Upper lobe of right lung (tissue), 1 donor: Measurements from ENCODE around the gene UBAC2. TPM values are rescaled to one million over a fixed set of nuclear protein-coding genes. Genes with fewer than 3 reads are reported as not detected.

ENCODE experiments used
- ATAC-seq: fragments of 200-7000 bp; cut with Tn5 transposase; one replicate; pipeline ENCODE4 v1.9.1; 2020; ENCODE audit warnings: mild to moderate bottlenecking, moderate library complexity
- DNase-seq: peaks from one replicate; pipeline ENCODE4 v3.0.0-alpha.2; 2020
- H3K27ac ChIP-seq: fragments of 200-600 bp; one replicate; pipeline ENCODE4 v1.8.0; 2022
- H3K27me3 ChIP-seq: fragments of 200-600 bp; one replicate; pipeline ENCODE4 v1.8.0; 2022; ENCODE audit warnings: mild to moderate bottlenecking
- H3K36me3 ChIP-seq: fragments of 200-600 bp; one replicate; pipeline ENCODE4 v1.8.0; 2022
- H3K4me1 ChIP-seq: fragments of 200-600 bp; one replicate; pipeline ENCODE4 v1.8.0; 2022
- H3K4me3 ChIP-seq: fragments of 200-600 bp; one replicate; pipeline ENCODE4 v1.8.0; 2022; ENCODE audit warnings: mild to moderate bottlenecking
- H3K9me3 ChIP-seq: fragments of 200-600 bp; one replicate; pipeline ENCODE4 v1.8.0; 2022
- CTCF ChIP-seq: fragments of 200-600 bp; IDR thresholded peaks from one replicate; pipeline ENCODE4 v1.8.0; 2022; ENCODE audit warnings: antibody characterized with exemption
- intact Hi-C: fragments of 100-400 bp; cut with DNase I; formaldehyde crosslinking; loops from one replicate; pipeline ENCODE4 v1.11.0; 2022
- microRNA-seq: library from miRNA; unstranded; fragments of <30 nt; microRNA quantifications from one replicate; pipeline ENCODE4 v1.2.0, GENCODE V29; 2020; ENCODE audit warnings: borderline microRNAs expressed
- total RNA-seq: library from RNA; stranded (reverse); fragmentation: NEBNext Ultra II Directional; extraction: Animal tissue kit (Norgen Biotek cat#: 25700); gene quantifications from one replicate; pipeline ENCODE4 v1.2.1, GENCODE V29; 2021
- donor health status: DM: no; HTN: yes; CAD: no; lungs with severe emphysema.

The UBAC2 gene
- total RNA-seq, 1 donor from 2014 or later, result 50.2 TPM

- no peak for TF ChIP-seq CTCF
- ATAC-seq, result peak; percentile 58
- intact Hi-C loops, result loop anchor here (10.0 kb wide), 1 partner anchor 158 kb away; no protein-coding TSS in a partner anchor
- no peaks in the 10 kb centered on the region for H3K27me3 ChIP-seq
- no peaks in the 10 kb centered on the region for H3K9me3 ChIP-seq
- peaks cover 17% of the 10 kb centered on the region for H3K4me1 ChIP-seq
- peak overlapping the region; percentile 12 for H3K4me3 ChIP-seq
- peak; percentile 76 for DNase-seq
- no peaks in the 10 kb centered on the region for H3K36me3 ChIP-seq
- peak overlapping the region; percentile 45 for H3K27ac ChIP-seq
Observed at GRCh38 chr13:99432609-99433542, 232.2 kb downstream of the UBAC2 start.

- H3K9me3 ChIP-seq, result no peaks in the 10 kb centered on the region
- no peak overlapping the region for H3K27ac ChIP-seq
- peaks cover 17% of the 10 kb centered on the region for H3K4me1 ChIP-seq
- no peak overlapping the region for H3K4me3 ChIP-seq
- intact Hi-C loops, result loop anchor here (10.0 kb wide), 1 partner anchor 159 kb away; no protein-coding TSS in a partner anchor
- TF ChIP-seq CTCF, result no peak
- ATAC-seq (no peak), DNase-seq (no peak)
- H3K36me3 ChIP-seq, result no peaks in the 10 kb centered on the region
- H3K27me3 ChIP-seq, result no peaks in the 10 kb centered on the region
Observed at GRCh38 chr13:99433543-99434075, 233.0 kb downstream of the UBAC2 start.

GRCh38 chr13:99434258-99434788, 233.7 kb downstream of the UBAC2 start:
- intact Hi-C loops, result loop anchor here (10.0 kb wide), 1 partner anchor 160 kb away; no protein-coding TSS in a partner anchor

GRCh38 chr13:99435116-99435515, 234.5 kb downstream of the UBAC2 start:
- DNase-seq, result no peak
- H3K36me3 ChIP-seq, result no peaks in the 10 kb centered on the region
- peaks cover 17% of the 10 kb centered on the region for H3K4me1 ChIP-seq
- TF ChIP-seq CTCF, result no peak
- no peak for ATAC-seq
- peaks cover 5% of the 10 kb centered on the region for H3K27me3 ChIP-seq
- no peaks in the 10 kb centered on the region for H3K9me3 ChIP-seq
- no peak overlapping the region for H3K27ac ChIP-seq
- no peak overlapping the region for H3K4me3 ChIP-seq
- intact Hi-C loops, result loop anchor here (5.0 to 10.0 kb wide), 2 partner anchors 160 to 258 kb away; no protein-coding TSS in a partner anchor

More at GRCh38 chr13:99434258-99434788, 233.7 kb downstream of the UBAC2 start:
- peaks cover 2% of the 10 kb centered on the region for H3K27me3 ChIP-seq
- peak overlapping the region; percentile 17 for H3K27ac ChIP-seq
- peaks cover 17% of the 10 kb centered on the region for H3K4me1 ChIP-seq
- no peak for ATAC-seq
- H3K36me3 ChIP-seq, result no peaks in the 10 kb centered on the region
- DNase-seq, result no peak
- no peak overlapping the region for H3K4me3 ChIP-seq
- no peak for TF ChIP-seq CTCF
- no peaks in the 10 kb centered on the region for H3K9me3 ChIP-seq

DNA sequence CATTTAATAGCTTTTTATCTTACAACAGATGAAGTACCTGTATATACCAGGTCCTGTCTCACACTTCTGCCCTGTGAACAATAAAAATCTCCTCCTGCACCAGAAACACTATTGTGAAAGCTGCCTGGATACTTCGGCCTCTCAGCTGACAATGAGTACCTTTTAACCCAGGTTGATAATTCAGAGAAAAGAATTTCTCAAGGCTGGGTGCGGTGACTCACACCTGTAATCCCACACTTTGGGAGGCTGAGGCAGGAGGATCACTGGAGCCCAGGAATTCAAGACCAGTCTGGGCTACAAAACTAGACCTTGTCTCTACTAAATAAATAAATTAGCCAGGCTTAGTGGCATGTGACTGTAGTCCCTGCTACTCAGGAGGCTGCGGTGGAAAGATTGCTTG, 235.3 kb downstream of the UBAC2 start:
- TF ChIP-seq CTCF, result no peak
- Histone ChIP-seq H3K27ac (no peak overlapping the region), H3K4me1 (peaks cover 17% of the 10 kb centered on the region), H3K4me3 (no peak overlapping the region), H3K27me3 (peaks cover 10% of the 10 kb centered on the region), H3K9me3 (no peaks in the 10 kb centered on the region), H3K36me3 (no peaks in the 10 kb centered on the region)
- DNase-seq (no peak), ATAC-seq (no peak)
- intact Hi-C loops, result loop anchor here (5.0 to 10.0 kb wide), 2 partner anchors 161 to 259 kb away; no protein-coding TSS in a partner anchor

Small RNA genes within 50 kb of the gene (microRNA-seq; reads per million reads assigned to microRNA genes)
- gene MIR623, result not detected

Other genes starting within 250 kb of the UBAC2 start
- 170 TPM for gene DOCK9, start 222.8 kb upstream of the UBAC2 start, total RNA-seq
- gene GPR18, start 57.5 kb downstream of the UBAC2 start, total RNA-seq, result 0.58 TPM
- gene GPR183, start 106.5 kb downstream of the UBAC2 start, total RNA-seq, result 13.6 TPM